ENCODE results near the gene CLK1. TPM values are rescaled to one million over a fixed set of nuclear protein-coding genes. Genes with fewer than 3 reads are reported as not detected.

Gene CLK1
- total and polyA plus RNA-seq, 5 donors from 2014 or later, result 36.5 to 1,274 (median 42.7) TPM

- H3K4me1 ChIP-seq (ENCODE audit: control insufficient read depth, insufficient read depth, low read length, poor library complexity, severe bottlenecking), result peaks cover 45% of the 10 kb centered on the region
- H3K9me3 ChIP-seq (ENCODE audit: control insufficient read depth in 2 of 2, low read length in 2 of 2), result no peaks in the 10 kb centered on the region
- Mint-ChIP-seq H3K27ac (peak overlapping the region; percentile 99 to 100 (median 99)), H3K4me1 (peaks cover 23 to 50% (median 31%) of the 10 kb centered on the region in 4 donors), H3K36me3 (peaks cover 36% of the 10 kb centered on the region), H3K4me3 (peak overlapping the region; percentile 92 to 97 (median 94)), H3K9me3 (peaks cover 0 to 3% (median 0%) of the 10 kb centered on the region in 7 donors), H3K27me3 (peaks cover 10% of the 10 kb centered on the region)
- H3K27ac ChIP-seq (ENCODE audit: insufficient read depth, low read length, poor library complexity, severe bottlenecking), result peak overlapping the region; percentile 100
- ATAC-seq (ENCODE audit: low read depth in 2 of 2) (no peak), DNase-seq (no peak)
- peaks cover 32% of the 10 kb centered on the region for H3K36me3 ChIP-seq (ENCODE audit: control insufficient read depth, insufficient read depth, low read length)
- peak overlapping the region; percentile 100 for H3K4me3 ChIP-seq (ENCODE audit: low read depth, low read length)
- no peaks in the 10 kb centered on the region for H3K27me3 ChIP-seq (ENCODE audit: control insufficient read depth, insufficient read depth, low read length)
These were observed 679 bp downstream of the CLK1 start for GRCh38 chr2:200863782-200864175.

- H3K4me1 Mint-ChIP-seq, result peaks cover 22 to 59% (median 39%) of the 10 kb centered on the region in 4 donors
- peak overlapping the region; percentile 99 to 100 (median 99) for H3K27ac Mint-ChIP-seq
- peaks cover 44% of the 10 kb centered on the region for H3K36me3 ChIP-seq (ENCODE audit: control insufficient read depth, insufficient read depth, low read length)
- H3K4me3 Mint-ChIP-seq, result peak overlapping the region; percentile 92 to 97 (median 94)
- H3K4me3 ChIP-seq (ENCODE audit: low read depth, low read length), result peak overlapping the region; percentile 100
- H3K9me3 ChIP-seq (ENCODE audit: control insufficient read depth in 2 of 2, low read length in 2 of 2), result no peaks in the 10 kb centered on the region
- peaks cover 10% of the 10 kb centered on the region for H3K27me3 Mint-ChIP-seq
- peaks cover 48% of the 10 kb centered on the region for H3K36me3 Mint-ChIP-seq
- H3K9me3 Mint-ChIP-seq, result peaks cover 0 to 3% (median 0%) of the 10 kb centered on the region in 7 donors
- peaks cover 46% of the 10 kb centered on the region for H3K4me1 ChIP-seq (ENCODE audit: control insufficient read depth, insufficient read depth, low read length, poor library complexity, severe bottlenecking)
- peak; percentile 22 to 39 for ATAC-seq (ENCODE audit: low read depth in 2 of 2)
- H3K27ac ChIP-seq (ENCODE audit: insufficient read depth, low read length, poor library complexity, severe bottlenecking), result peak overlapping the region; percentile 100
- no peaks in the 10 kb centered on the region for H3K27me3 ChIP-seq (ENCODE audit: control insufficient read depth, insufficient read depth, low read length)
- peak; percentile 62 to 78 (median 75) for DNase-seq
These were observed 1.9 kb downstream of the CLK1 start for GRCh38 chr2:200862532-200863000.

GRCh38 chr2:200861617-200862155, 2.8 kb downstream of the CLK1 start:
- Mint-ChIP-seq H3K9me3 (peaks cover 0 to 3% (median 0%) of the 10 kb centered on the region in 7 donors), H3K36me3 (peaks cover 55% of the 10 kb centered on the region), H3K27me3 (peaks cover 10% of the 10 kb centered on the region), H3K4me1 (peaks cover 28 to 61% (median 45%) of the 10 kb centered on the region in 4 donors), H3K4me3 (peak overlapping the region; percentile 92 to 97 (median 94)), H3K27ac (peak overlapping the region; percentile 5 to 100 (median 99))
- peak overlapping the region; percentile 100 for H3K4me3 ChIP-seq (ENCODE audit: low read depth, low read length)
- H3K4me1 ChIP-seq (ENCODE audit: control insufficient read depth, insufficient read depth, low read length, poor library complexity, severe bottlenecking), result peaks cover 46% of the 10 kb centered on the region
- ATAC-seq (ENCODE audit: low read depth in 2 of 2) (no peak), DNase-seq (no peak)
- peak overlapping the region; percentile 100 for H3K27ac ChIP-seq (ENCODE audit: insufficient read depth, low read length, poor library complexity, severe bottlenecking)
- H3K36me3 ChIP-seq (ENCODE audit: control insufficient read depth, insufficient read depth, low read length), result peaks cover 53% of the 10 kb centered on the region
- H3K9me3 ChIP-seq (ENCODE audit: control insufficient read depth in 2 of 2, low read length in 2 of 2), result no peaks in the 10 kb centered on the region
- no peaks in the 10 kb centered on the region for H3K27me3 ChIP-seq (ENCODE audit: control insufficient read depth, insufficient read depth, low read length)

- Mint-ChIP-seq H3K36me3 (peaks cover 60% of the 10 kb centered on the region), H3K4me3 (peak overlapping the region; percentile 93 to 97 (median 94)), H3K27ac (peak overlapping the region; percentile 22 to 100 (median 70)), H3K4me1 (peaks cover 33 to 67% (median 49%) of the 10 kb centered on the region in 4 donors), H3K27me3 (peaks cover 10% of the 10 kb centered on the region), H3K9me3 (peaks cover 0 to 3% (median 0%) of the 10 kb centered on the region in 7 donors)
- Histone ChIP-seq H3K27me3 (ENCODE audit: control insufficient read depth, insufficient read depth, low read length) (no peaks in the 10 kb centered on the region), H3K27ac (ENCODE audit: insufficient read depth, low read length, poor library complexity, severe bottlenecking) (peak overlapping the region; percentile 100), H3K36me3 (ENCODE audit: control insufficient read depth, insufficient read depth, low read length) (peaks cover 67% of the 10 kb centered on the region), H3K9me3 (ENCODE audit: control insufficient read depth in 2 of 2, low read length in 2 of 2) (no peaks in the 10 kb centered on the region), H3K4me1 (ENCODE audit: control insufficient read depth, insufficient read depth, low read length, poor library complexity, severe bottlenecking) (peaks cover 50% of the 10 kb centered on the region), H3K4me3 (ENCODE audit: low read depth, low read length) (peak overlapping the region; percentile 100)
- DNase-seq, result peak in 2 of 3 donors; percentile 12 to 28
- no peak for ATAC-seq (ENCODE audit: low read depth in 2 of 2)
These were observed 4.2 kb downstream of the CLK1 start for GRCh38 chr2:200860092-200860795.

GRCh38 chr2:200856806-200857205, 7.7 kb downstream of the CLK1 start:
- Histone ChIP-seq H3K9me3 (ENCODE audit: control insufficient read depth in 2 of 2, low read length in 2 of 2) (no peaks in the 10 kb centered on the region), H3K27me3 (ENCODE audit: control insufficient read depth, insufficient read depth, low read length) (no peaks in the 10 kb centered on the region), H3K36me3 (ENCODE audit: control insufficient read depth, insufficient read depth, low read length) (peaks cover 99% of the 10 kb centered on the region), H3K27ac (ENCODE audit: insufficient read depth, low read length, poor library complexity, severe bottlenecking) (no peak overlapping the region), H3K4me3 (ENCODE audit: low read depth, low read length) (no peak overlapping the region), H3K4me1 (ENCODE audit: control insufficient read depth, insufficient read depth, low read length, poor library complexity, severe bottlenecking) (peaks cover 40% of the 10 kb centered on the region)
- Mint-ChIP-seq H3K36me3 (peaks cover 68% of the 10 kb centered on the region), H3K4me1 (peaks cover 28 to 74% (median 49%) of the 10 kb centered on the region in 4 donors), H3K4me3 (peak overlapping the region in 3 of 4 donors; percentile 39 to 63 (median 39)), H3K9me3 (peaks cover 0 to under 1% (median 0%) of the 10 kb centered on the region in 7 donors), H3K27me3 (no peaks in the 10 kb centered on the region), H3K27ac (peak overlapping the region in 1 of 3 donors; percentile 84)
- DNase-seq, result no peak
- no peak for ATAC-seq (ENCODE audit: low read depth in 2 of 2)

GRCh38 chr2:200852605-200853004, 11.9 kb downstream of the CLK1 start:
- H3K27ac Mint-ChIP-seq, result peak overlapping the region in 2 of 3 donors; percentile 37 to 71
- peaks cover 48% of the 10 kb centered on the region for H3K36me3 Mint-ChIP-seq
- Histone ChIP-seq H3K27me3 (ENCODE audit: control insufficient read depth, insufficient read depth, low read length) (no peaks in the 10 kb centered on the region), H3K4me1 (ENCODE audit: control insufficient read depth, insufficient read depth, low read length, poor library complexity, severe bottlenecking) (peaks cover 5% of the 10 kb centered on the region), H3K9me3 (ENCODE audit: control insufficient read depth in 2 of 2, low read length in 2 of 2) (no peaks in the 10 kb centered on the region), H3K27ac (ENCODE audit: insufficient read depth, low read length, poor library complexity, severe bottlenecking) (no peak overlapping the region), H3K36me3 (ENCODE audit: control insufficient read depth, insufficient read depth, low read length) (peaks cover 71% of the 10 kb centered on the region), H3K4me3 (ENCODE audit: low read depth, low read length) (no peak overlapping the region)
- DNase-seq (no peak), ATAC-seq (ENCODE audit: low read depth in 2 of 2) (no peak)
- peaks cover 11 to 43% (median 21%) of the 10 kb centered on the region in 4 donors for H3K4me1 Mint-ChIP-seq
- peak overlapping the region in 2 of 4 donors; percentile 1 to 18 for H3K4me3 Mint-ChIP-seq
- H3K9me3 Mint-ChIP-seq, result no peaks in the 10 kb centered on the region
- no peaks in the 10 kb centered on the region for H3K27me3 Mint-ChIP-seq

- Mint-ChIP-seq H3K9me3 (no peaks in the 10 kb centered on the region), H3K36me3 (peaks cover 39% of the 10 kb centered on the region), H3K27me3 (no peaks in the 10 kb centered on the region), H3K4me1 (peaks cover 4 to 33% (median 14%) of the 10 kb centered on the region in 4 donors), H3K4me3 (peak overlapping the region in 1 of 4 donors; percentile 72), H3K27ac (peak overlapping the region in 2 of 3 donors; percentile 37 to 80)
- no peaks in the 10 kb centered on the region for H3K27me3 ChIP-seq (ENCODE audit: control insufficient read depth, insufficient read depth, low read length)
- H3K4me1 ChIP-seq (ENCODE audit: control insufficient read depth, insufficient read depth, low read length, poor library complexity, severe bottlenecking), result peaks cover 5% of the 10 kb centered on the region
- peaks cover 61% of the 10 kb centered on the region for H3K36me3 ChIP-seq (ENCODE audit: control insufficient read depth, insufficient read depth, low read length)
- no peak overlapping the region for H3K27ac ChIP-seq (ENCODE audit: insufficient read depth, low read length, poor library complexity, severe bottlenecking)
- no peak for DNase-seq
- ATAC-seq (ENCODE audit: low read depth in 2 of 2), result no peak
- no peak overlapping the region for H3K4me3 ChIP-seq (ENCODE audit: low read depth, low read length)
- no peaks in the 10 kb centered on the region for H3K9me3 ChIP-seq (ENCODE audit: control insufficient read depth in 2 of 2, low read length in 2 of 2)
These were observed 12.8 kb downstream of the CLK1 start for GRCh38 chr2:200851398-200852248.
